PC-3 (cell line): Measurements from ENCODE around the gene CPA3.

Experiments used
- CTCF ChIP-seq: fragments of 300-600 bp; sonication (generic); conservative IDR thresholded peaks from 2 replicates; pipeline ENCODE4 v1.5.1; 2017; ENCODE audit warnings: antibody characterized with exemption, low read depth, mild to moderate bottlenecking, low read length
- EZH2phosphoT487 ChIP-seq: fragments of 300-600 bp; sonication (generic); IDR thresholded peaks from 2 replicates; pipeline ENCODE4 v1.6.1; 2018; ENCODE audit warnings: mild to moderate bottlenecking, antibody characterized with exemption, low read length, borderline replicate concordance

GRCh38 chr3:148820361-148821245 is 44.5 kb upstream of the CPA3 start:
- TF ChIP-seq CTCF = no peak
- TF ChIP-seq EZH2phosphoT487 = no peak
